NCI-H226 (cell line): Measurements from ENCODE around the gene CTNNA3.

Source experiments
- DNase-seq: peaks from one replicate; pipeline ENCODE4 v3.0.0-alpha.2; 2015

The CTNNA3 gene

GRCh38 chr10:67098461-67098860 is 597.5 kb downstream of the CTNNA3 start:
- no peak for DNase-seq

GRCh38 chr10:67095531-67095930 is 600.5 kb downstream of the CTNNA3 start:
- DNase-seq: no peak

- DNase-seq: no peak
Measured at GRCh38 chr10:67088036-67088435, 608.0 kb downstream of the CTNNA3 start.

- no peak for DNase-seq
Measured at GRCh38 chr10:67087135-67087425, 608.9 kb downstream of the CTNNA3 start.

- DNase-seq: no peak
Measured at GRCh38 chr10:67086327-67087134, 609.5 kb downstream of the CTNNA3 start.

GRCh38 chr10:67079126-67079525 is 616.9 kb downstream of the CTNNA3 start:
- no peak for DNase-seq

- no peak for DNase-seq
Measured at GRCh38 chr10:67077376-67077775, 618.6 kb downstream of the CTNNA3 start.

- no peak for DNase-seq
Measured at GRCh38 chr10:67076144-67076543, 619.9 kb downstream of the CTNNA3 start.

GRCh38 chr10:67075491-67075971 is 620.5 kb downstream of the CTNNA3 start:
- DNase-seq: no peak

GRCh38 chr10:67072654-67073053 is 623.3 kb downstream of the CTNNA3 start:
- no peak for DNase-seq

- DNase-seq: no peak
Measured at GRCh38 chr10:67050415-67050814, 645.6 kb downstream of the CTNNA3 start.

GRCh38 chr10:67049988-67050387 is 646.0 kb downstream of the CTNNA3 start:
- no peak for DNase-seq

GRCh38 chr10:67046507-67046906 is 649.5 kb downstream of the CTNNA3 start:
- DNase-seq: no peak

- no peak for DNase-seq
Measured at GRCh38 chr10:67045404-67045803, 650.6 kb downstream of the CTNNA3 start.

- DNase-seq: peak; percentile 7
Measured at GRCh38 chr10:67043041-67043440, 653.0 kb downstream of the CTNNA3 start.

- no peak for DNase-seq
Measured at GRCh38 chr10:67036808-67037207, 659.2 kb downstream of the CTNNA3 start.

- DNase-seq: no peak
Measured at GRCh38 chr10:67033878-67034277, 662.1 kb downstream of the CTNNA3 start.

- no peak for DNase-seq
Measured at GRCh38 chr10:67022099-67022498, 673.9 kb downstream of the CTNNA3 start.

GRCh38 chr10:67017218-67017617 is 678.8 kb downstream of the CTNNA3 start:
- no peak for DNase-seq

- DNase-seq: peak; percentile 2
Measured at GRCh38 chr10:67015225-67015624, 680.8 kb downstream of the CTNNA3 start.

- no peak for DNase-seq
Measured at GRCh38 chr10:67011981-67012380, 684.0 kb downstream of the CTNNA3 start.

GRCh38 chr10:67011480-67011879 is 684.5 kb downstream of the CTNNA3 start:
- DNase-seq: no peak

- no peak for DNase-seq
Measured at GRCh38 chr10:67005981-67006380, 690.0 kb downstream of the CTNNA3 start.

GRCh38 chr10:67004690-67005089 is 691.3 kb downstream of the CTNNA3 start:
- no peak for DNase-seq
